T-helper 22 cell (primary cell): ENCODE measurements around the gene JMJD6.
"Not testable (repeated sequence)": the region's sequence is repeated elsewhere in the genome, so short reads cannot be mapped to it uniquely, and the experiment has no call there.

Source experiments
- DNase-seq: peaks from one replicate; pipeline ENCODE4 v3.0.0-alpha.2; 2020; ENCODE audit warnings: low read depth

The JMJD6 gene

DNA sequence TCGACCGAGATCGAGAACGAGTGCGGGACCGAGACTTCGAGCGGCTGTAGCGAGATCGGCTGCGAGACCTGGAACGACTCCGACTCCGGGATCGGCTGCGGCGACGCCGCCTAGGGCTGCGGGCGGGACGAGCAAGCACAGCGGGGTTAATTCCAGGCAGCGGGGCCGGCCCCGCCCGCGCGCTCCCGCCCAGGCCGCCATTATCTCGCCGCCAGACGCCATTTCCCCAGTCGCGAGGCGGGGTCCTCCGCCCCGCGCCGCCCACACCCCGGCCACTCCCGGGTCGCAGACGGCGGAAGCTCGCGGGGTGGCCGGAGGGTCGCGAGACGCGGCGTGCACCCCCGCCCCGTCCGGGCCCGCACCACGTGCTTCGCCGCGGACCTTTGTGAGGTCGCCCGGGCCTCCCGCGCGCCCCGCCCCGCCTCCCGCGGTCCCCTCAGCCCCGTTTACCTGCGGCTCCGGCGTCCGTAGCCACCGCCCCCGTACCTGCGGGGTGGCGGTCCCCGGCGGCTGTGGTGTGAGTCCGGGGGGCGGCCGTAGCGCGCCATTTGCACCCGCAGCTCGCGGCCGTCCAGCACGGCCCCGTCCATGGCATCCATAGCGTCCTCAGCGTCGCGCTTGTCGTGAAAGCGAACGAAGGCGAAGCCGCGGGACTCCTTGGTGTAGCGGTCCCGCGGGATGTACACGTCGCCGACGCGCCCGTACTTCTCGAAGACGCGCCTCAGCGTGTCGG lies 10.1 kb upstream of the JMJD6 start:
- peak; percentile 49 for DNase-seq

DNA sequence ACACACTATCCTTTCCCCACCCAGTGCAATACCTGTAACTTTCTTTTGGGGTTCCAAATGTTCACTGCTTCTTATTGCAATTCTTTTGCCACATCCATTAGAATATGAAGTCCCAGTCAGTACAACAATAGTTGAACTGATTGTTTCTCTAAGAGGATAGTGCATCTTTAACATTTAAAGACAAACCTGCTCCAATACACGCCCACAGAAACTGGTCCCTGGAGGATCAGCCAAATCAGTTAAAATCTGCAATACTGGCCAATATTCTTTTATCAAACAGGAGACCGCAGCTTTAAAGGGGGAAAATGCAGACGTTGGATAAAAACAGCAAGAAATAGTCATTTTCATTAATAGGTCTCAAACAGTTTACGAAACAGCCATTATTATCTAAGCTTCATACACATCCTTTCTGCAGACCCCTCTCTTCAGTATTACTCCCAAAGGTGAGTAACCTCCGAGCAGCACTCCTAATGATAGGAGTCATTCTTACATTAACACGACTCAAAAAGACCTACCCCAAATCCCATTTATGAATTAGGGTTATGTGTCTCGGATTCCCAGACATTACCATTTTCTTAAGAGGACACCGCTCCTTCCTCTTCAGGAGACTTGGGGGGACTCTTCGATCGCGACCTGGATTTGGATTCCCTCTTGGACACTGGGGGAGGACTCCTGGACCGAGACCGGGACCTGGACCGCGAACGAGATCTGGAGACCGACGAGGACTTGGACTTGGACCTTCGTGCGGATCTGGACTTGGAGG lies 9.4 kb upstream of the JMJD6 start:
- DNase-seq, result no peak

DNA sequence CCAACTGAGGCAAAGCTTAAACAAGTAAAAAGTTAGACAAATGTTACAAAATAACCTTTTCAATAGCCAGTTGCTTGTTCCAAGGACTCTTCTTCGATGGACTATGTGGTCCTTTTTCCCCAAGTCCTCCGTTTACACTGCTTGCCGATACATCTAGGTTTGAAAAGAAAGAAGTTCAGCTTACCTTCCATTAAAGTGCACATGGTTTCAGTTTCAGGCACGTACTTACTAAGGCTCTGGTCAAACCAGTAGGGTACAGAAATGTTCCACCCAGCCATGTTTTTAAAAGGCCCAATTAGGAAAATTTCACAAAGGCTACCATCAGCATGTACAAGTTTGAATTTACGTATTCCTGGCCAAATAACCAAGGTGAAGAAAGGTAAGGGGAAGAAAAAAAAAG lies 8.6 kb upstream of the JMJD6 start:
- no peak for DNase-seq

DNA sequence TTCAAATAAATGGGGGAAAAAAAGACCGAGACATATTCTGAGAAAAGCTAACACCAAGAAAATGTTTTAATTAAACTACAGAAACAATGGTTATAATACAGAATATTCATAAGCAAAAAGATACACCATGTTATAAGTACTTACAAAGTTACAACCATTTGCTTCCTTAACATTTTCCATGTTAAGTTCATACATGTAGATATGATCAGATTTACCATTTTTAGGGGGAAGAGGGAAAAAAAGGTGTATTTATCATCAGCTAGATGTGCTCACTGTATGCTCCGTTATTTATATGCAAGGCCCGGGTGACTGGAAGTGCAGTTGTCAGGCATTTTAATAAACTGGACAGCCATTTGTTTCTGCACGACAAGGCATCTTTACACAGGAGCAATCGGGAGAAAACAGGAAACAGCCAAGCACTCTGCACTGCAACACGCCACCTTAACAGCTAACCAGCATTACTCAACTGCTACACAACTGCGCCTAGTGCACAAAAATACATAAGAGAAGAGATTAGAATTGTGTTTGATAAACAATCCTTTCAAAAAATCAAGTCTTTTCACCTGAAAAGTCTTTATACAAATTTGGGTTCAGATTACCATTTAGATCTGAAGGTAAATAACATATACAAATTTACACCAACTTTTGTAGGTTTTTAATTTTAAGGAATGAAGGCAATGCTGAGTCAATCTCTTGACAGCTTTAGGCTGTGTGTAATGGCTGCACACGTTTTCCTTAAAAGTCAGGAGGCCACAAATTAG lies 7.9 kb upstream of the JMJD6 start:
- no peak for DNase-seq

DNA sequence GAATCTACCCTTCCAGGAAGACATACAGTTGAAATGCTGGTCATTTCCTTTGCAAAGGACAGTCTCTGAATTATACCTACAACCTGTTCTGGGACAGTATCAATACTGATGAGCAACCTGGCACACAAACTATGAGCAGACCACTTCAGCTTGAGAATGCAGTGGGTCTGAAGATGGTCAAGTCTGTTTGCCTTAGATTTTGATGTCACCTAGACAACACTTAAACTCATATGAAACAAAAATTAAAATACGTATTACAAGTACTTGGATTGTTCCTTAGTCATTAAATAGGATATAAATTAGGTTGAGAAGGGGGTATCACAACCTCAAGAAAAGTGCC lies 7.2 kb upstream of the JMJD6 start:
- no peak for DNase-seq

DNA sequence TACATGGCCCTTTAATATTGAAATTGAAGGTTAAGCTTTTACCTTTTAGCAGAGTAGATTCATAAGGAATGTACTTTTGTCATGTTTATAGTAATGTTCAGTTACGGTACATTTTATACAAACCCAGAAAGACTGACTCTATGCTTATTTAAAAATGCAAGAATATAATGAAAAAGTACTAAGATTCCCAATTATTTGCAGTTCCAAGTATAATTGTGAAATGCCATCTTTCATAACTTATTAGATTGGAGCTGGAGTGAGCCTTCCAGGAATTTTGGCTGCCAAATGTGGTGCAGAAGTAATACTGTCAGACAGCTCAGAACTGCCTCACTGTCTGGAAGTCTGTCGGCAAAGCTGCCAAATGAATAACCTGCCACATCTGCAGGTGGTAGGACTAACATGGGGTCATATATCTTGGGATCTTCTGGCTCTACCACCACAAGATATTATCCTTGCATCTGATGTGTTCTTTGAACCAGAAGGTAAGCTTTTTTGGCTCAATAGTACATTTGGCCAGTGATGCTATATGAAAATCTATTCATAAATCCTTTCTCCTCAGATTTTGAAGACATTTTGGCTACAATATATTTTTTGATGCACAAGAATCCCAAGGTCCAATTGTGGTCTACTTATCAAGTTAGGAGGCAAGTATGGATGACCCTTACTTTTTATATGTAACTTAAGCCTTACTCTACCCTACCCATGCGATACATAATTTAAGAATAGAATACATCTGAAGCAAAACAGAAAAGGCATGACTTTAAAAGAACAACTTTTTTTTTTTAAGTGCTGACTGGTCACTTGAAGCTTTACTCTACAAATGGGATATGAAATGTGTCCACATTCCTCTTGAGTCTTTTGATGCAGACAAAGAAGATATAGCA lies 6.6 kb upstream of the JMJD6 start:
- DNase-seq, result no peak

DNA sequence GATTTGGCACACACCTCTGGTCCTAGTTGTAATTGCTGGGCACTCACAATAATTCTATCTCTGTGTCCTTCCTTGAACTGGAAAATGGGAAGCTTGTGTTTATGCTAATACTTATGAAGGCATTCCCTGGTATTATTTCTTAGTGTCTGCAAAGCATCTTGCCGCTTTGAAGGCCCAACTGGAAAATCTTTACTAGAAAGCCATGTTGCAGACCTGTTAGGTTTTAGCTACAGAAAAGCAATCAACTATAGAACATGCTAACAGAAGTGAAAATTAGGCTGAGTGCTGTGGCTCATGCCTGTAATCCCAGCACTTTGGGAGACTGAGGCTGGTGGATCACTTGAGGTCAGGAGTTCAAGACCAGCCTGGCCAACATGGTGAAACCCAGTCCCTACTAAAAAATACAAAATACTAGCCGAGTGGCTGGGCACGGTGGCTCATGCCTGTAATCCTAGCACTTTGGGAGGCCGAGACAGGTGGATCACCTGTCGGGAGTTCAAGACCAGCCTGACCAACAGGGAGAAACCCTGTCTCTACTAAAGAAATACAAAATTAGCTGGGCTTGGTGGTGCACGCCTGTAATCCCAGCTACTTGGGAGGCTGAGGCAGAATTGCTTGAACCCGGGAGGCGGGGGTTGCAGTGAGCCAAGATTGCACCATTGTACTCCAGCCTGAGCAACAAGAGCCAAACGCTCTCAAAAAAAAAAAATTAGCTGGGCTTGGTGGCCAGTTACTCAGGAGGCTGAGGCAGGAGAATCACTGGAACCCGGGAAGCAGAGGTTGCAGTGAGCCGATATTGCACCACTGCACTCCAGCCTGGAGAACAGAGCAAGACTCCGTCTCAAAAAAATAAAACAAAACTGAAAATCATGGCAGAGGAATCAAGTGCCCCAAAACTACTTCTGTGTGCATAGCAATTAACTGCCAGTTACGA lies 5.7 kb upstream of the JMJD6 start:
- not testable (repeated sequence) for DNase-seq

DNA sequence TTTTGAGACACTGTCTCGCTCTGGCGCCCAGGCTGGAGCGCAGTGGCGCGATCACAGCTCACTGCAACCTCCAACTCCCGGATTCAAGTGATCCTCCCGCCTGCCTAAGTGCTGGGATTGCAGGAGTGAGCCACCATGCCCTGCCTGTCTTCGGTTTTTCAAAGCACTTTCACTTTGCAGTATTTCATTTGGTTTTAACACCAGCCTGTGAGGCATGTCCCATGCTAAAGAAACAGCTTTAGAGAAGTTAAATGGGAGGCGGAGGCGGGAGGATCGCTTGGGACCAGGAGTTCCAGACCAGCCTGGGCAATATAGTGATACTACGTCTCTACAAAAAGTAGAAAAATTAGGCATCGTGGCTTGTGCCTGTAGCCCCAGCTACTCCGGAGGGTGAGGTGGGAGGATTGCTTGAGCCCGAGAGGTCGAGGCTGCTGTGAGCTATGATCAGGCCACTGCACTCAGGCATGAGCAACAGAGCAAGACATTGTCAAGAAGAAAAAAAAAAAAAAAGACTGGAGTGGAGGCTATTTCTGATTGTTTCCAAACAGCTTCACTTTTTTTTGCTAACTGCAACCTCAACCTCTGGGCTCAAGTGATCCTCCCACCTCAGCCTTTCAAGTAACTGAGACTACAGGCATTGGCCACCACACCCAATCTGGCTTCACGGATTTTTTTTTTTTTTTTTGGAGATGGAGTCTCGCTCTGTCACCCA lies 1.5 kb upstream of the JMJD6 start:
- DNase-seq, result no peak

DNA sequence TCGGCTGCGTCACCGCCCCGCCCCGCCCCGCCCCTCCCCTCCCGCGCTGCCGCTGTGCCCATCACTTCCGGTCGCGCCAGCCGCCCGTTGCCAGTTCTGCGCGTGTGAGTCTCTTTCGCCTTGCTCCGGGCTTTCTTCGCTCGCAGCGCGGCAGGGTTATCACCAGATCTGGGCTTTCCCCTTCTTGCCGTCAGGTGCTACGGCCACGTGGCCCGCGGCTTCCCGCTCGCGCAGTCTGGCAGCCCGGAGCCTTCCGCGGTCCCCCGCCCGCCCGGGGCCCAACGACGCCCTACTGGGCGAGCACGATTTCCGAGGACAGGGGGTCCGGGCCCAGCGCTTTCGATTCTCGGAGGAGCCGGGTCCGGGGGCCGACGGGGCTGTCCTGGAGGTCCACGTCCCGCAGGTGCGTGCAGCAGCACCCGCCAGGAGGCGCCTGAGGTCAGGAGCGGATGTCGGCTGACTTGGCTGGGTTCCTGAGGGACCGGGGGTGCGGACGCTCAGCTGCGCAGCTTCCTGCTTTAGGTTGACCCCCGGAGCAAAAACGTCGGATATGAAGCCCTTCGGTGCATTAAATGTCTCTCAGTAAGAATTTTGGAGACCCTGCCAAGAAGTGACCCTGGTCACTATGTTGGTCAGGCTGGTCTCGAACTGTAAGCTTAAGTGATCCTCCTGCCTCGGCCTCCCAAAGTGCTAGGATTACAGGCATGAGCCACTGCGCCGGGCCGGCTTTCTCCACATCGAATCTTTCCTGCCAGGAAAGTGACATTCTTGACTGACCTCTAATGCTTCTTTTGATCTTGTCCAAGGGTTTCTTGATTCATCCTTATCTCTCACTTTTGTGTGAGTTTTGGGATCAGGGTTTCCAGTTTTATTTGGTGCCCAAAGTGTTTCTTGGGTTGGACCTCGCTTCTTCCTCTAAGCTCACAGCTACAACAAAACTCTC lies 641 bp upstream of the JMJD6 start, which contains the start of gene METTL23:
METTL23 (plus strand) TSS at position 64 of the 943 bp plus-strand sequence. CDS start 2,872 bp downstream, outside the sequence.
- DNase-seq, result peak; percentile 94

DNA sequence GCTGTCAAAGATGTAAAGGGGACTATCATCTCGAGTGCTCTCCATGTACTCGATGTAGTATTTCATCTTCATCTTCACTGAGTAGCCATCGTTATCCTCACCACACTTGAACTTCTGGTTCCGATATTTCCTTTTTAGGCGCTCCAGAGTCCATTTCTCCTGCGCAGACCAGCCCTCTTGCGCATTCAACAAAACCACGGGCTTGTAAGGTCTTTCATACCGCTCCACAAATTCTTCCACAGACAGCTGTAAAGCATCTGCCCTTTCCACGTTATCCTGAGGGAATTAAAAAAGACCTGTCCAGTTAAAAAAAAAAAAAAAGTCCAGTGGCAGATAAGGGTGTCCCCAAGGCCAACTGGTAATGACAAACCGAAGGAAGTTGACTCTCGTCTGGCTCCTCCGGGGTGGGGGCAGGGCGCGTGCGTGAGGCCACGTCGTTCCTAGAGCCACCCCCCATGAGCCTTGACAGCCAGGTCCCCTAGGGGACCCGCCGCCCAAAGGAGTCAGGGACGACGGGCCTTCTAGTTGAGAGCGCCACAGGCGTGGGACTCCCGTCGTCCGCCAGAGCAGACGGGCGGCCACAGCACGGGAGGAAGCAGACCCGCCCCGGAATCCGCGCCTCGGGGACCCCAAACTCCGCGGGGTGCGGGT lies 701 bp downstream of the JMJD6 start:
- peak; percentile 53 for DNase-seq

DNA sequence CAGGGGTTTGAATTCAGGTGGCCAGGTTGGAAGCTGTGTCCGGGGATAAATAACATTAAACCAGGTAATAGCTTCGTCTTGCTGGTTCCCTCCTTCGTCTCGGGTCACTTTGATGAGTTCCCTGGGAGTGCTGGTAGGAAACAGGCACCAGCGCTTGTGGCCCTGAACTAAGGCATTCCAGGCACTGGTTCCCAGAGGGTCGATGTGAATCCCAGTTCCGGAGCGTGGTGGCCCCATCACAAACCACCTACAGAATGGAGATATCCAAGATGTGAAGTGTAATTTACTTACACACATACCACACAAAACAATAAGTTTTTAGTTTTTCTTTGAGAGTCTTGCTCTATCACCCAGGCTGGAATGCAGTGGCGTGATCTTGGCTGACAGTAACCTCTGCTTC lies 2.6 kb downstream of the JMJD6 start:
- DNase-seq, result no peak

DNA sequence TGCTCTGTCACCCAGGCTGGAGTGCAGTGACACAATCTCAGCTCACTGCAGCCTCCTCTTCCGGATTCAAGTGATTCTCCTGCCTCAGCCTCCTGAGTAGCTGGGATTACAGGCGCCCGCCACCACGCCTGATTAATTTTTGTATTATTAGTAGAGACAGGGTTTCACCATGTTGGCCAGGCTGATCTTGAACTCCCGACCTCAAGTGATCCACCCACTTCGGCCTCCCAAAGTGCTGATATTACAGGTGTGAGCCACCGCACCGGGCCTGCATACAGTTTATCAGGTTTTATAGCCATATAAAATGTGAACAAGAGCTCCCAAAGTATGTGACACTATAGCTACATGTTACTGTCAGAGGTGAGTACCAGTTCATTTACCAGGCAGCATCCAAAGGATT lies 3.4 kb downstream of the JMJD6 start:
- DNase-seq, result not testable (repeated sequence)

DNA sequence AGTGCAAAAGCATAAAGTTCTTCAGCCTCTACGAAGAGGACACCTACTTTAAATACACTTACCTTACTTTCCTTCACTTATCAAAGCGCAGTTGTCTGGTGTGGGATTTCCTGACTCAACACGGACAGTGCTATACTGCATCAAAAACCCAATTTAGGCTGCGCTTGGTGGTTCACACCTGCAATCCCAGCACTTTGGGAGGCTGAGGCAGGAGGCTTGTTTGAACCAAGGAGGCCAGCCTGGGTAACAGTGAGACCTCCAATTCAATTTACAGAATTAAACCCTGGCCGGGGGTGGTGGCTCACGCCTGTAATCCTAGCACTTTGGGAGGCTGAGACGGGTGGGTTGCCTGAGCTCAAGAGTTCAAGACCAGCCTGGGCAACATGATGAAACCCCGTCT lies 4.1 kb downstream of the JMJD6 start:
- DNase-seq, result no peak

DNA sequence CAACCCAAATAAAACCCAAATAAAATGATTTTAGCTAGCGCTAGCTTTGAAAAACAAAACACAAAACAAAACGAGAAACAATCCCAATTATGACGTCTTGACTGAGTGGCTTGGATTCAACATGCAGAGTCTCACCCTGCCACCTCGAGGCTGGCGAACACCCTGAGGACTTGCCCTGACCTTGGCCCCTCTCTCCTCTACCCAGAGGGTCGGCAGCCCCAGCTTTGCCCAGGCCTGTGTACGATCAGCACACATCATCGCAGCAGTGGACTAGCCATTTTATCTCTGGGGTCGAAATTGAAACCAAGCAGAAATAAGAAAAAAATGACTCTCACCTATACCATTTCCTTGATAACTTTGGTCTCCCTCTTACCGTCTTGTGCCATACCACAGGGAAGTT lies 4.9 kb downstream of the JMJD6 start:
- no peak for DNase-seq

DNA sequence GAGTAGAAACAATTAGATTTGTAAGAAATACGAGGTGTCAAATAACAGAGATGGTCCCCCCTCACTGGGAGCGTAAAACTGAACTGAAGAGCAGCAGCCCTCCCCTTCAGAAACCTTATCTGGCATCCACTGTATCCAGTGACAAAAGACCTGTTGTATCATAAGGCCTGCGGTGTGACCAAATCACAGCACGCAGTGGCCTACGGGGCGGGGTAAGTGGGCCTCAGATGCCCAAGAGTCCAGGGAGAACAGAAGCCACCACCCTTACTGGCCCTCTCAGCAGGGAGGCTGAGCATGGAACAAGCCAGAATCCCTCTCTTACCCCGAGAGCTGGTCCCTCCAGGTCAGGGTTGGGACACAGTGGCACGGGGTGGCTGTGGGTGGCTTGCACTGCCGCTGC lies 5.5 kb downstream of the JMJD6 start:
- DNase-seq, result no peak

DNA sequence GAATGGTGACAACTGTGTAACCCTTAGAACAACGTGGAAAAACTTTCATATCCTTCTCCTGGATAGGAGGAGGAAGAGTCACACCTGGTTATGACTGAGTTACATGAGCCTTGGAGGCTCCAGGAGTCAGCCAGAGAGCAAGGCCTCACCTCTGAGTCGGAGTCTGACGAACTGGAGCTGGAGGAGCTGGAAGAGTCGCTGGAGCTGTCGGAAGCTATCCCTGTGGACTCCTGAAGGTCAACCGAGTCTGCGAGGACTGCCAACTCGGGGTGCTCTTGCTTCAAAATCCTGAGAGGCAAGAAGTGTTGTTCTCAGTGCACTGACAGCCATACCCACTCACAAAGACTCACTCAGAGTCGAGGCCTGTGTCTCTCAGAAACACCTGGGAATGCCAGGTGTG lies 6.2 kb downstream of the JMJD6 start:
- DNase-seq, result no peak

DNA sequence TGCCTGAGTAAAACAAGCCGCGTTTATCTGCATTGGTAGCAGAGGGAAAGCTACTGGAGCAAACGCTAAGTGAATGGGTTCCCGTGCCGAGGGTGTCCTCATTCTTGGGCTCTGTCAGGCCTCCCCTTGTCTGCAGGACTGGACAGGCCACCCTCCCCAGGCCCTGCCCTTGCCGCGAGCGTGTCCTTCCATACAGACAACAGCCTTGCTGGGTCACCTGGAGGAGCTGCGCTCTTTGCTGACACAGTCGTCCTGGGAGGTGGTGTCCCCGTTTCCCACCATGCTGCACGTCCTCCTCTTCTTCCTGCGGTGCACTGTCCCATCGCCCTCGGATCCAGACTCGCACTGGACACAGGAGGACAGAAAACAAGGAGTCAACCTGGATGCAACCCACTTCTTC lies 7.9 kb downstream of the JMJD6 start:
- DNase-seq, result no peak

DNA sequence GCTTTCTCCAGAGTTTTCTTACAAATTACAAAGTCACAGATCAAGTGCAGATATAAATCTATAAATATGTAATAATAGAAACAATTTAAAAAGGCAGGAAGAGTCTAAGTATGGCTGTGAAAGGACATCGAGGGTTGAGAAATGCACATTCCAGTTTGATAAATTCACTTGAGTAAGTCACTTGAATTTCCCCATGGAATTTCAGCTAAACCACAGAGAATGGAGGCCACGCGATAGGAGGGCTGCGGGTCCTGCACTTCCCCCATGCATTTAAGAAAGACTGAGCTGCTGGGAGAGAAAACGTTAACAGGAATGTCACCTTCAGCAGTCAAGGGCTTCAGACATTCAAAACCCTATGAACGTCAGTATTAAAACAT lies 9.6 kb downstream of the JMJD6 start:
- DNase-seq, result no peak
